MCF 10A (cell line): ENCODE measurements around the gene SPTAN1. TPM values are rescaled to one million over a fixed set of nuclear protein-coding genes. Genes with fewer than 3 reads are reported as not detected.

Source experiments
- BruUV-seq: library from RNA; stranded (reverse); fragments of 400-500 nt; replicated peaks from 2 replicates; lab custom pipeline; 2021; lab: Mats Ljungman, UMichigan
- CTCF ChIA-PET: fragments of 300-600 bp; sonication (Branson Sonifier 250); formaldehyde crosslinking; extraction: SDS; loops from one replicate; lab custom pipeline; 2021; ENCODE audit warnings: antibody characterized with exemption, inconsistent platforms; lab: Yijun Ruan, JAX
- POLR2A ChIA-PET: fragments of 300-600, 350-650 bp; sonication (Branson Sonifier 250); formaldehyde crosslinking; extraction: SDS; loops from one replicate; lab custom pipeline; 2020; ENCODE audit warnings: antibody characterized with exemption, inconsistent platforms; lab: Yijun Ruan, JAX
- DNase-seq: peaks from one replicate; pipeline ENCODE4 v3.0.0-alpha.2; 2018; ENCODE audit not compliant: unreplicated experiment
- H3K27ac Mint-ChIP-seq: one replicate; pipeline ENCODE4 v1.8.0; 2022; ENCODE audit warnings: mild to moderate bottlenecking, low read depth, mixed read lengths; ENCODE audit not compliant: unreplicated experiment
- H3K27me3 Mint-ChIP-seq: one replicate; pipeline ENCODE4 v1.8.0; 2022; ENCODE audit warnings: mixed read lengths; ENCODE audit not compliant: insufficient read depth, unreplicated experiment
- H3K36me3 Mint-ChIP-seq: one replicate; pipeline ENCODE4 v1.8.0; 2022; ENCODE audit warnings: mild to moderate bottlenecking, moderate library complexity, mixed read lengths; ENCODE audit not compliant: insufficient read depth, unreplicated experiment
- H3K4me1 Mint-ChIP-seq: one replicate; pipeline ENCODE4 v1.8.0; 2022; ENCODE audit warnings: mixed read lengths; ENCODE audit not compliant: insufficient read depth, unreplicated experiment
- H3K4me3 Mint-ChIP-seq: one replicate; pipeline ENCODE4 v1.8.0; 2022; ENCODE audit warnings: mild to moderate bottlenecking, moderate library complexity, mixed read lengths; ENCODE audit not compliant: unreplicated experiment
- H3K9me3 Mint-ChIP-seq: one replicate; pipeline ENCODE4 v1.8.0; 2022; ENCODE audit warnings: mixed read lengths; ENCODE audit not compliant: unreplicated experiment
- intact Hi-C: fragments of 100-400 bp; cut with micrococcal nuclease; formaldehyde crosslinking; loops from 2 replicates; pipeline ENCODE4 v1.14.1; 2022
- total RNA-seq: library from RNA; stranded (reverse); gene quantifications from 2 replicates; pipeline ENCODE4 v1.2.3, GENCODE V29; 2022
- TF ChIP-seq, protein P1 (sequence below): fragments of 200-600 bp; IDR thresholded peaks from one replicate; pipeline ENCODE4 v1.8.0; 2022; ENCODE audit warnings: antibody characterized with exemption, mild to moderate bottlenecking; ENCODE audit not compliant: unreplicated experiment

SPTAN1 gene
- total RNA-seq, 1 experiment from 2014 or later: 254 TPM

DNA sequence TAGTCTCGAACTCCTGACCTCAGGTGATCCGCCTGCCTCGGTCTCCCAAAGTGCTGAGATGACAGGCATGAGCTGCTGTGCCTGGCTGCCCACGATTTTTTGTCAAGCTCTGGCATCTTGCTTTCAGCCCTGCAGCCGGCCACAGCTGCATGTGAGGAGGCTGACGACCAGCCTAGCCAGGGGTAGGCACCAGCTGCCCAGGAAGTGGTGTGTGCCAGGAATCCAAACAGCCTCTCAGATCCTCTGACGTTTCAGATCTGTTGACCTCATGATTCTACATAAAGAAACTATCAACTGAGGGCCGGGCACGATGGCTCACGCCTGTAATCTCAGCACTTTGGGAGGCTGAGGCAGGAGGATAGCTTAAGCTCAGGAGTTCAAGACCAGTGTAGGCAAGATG is 85.3 kb downstream of the SPTAN1 start:
- H3K9me3 Mint-ChIP-seq: no peaks in the 10 kb centered on the region
- H3K36me3 Mint-ChIP-seq: peaks cover 59% of the 10 kb centered on the region
- CTCF ChIA-PET: interaction anchor here (0.6 to 4.8 kb wide), 5 partner anchors 11 to 473 kb away, joined by 3 to 18 read pairs (median 3); partner anchors contain the start of gene CRAT
- H3K27ac Mint-ChIP-seq: no peak overlapping the region
- intact Hi-C loops: loop anchor here (5.0 to 10.0 kb wide), 3 partner anchors 45 to 180 kb away; partner anchors contain the start of genes ENDOG and ODF2
- DNase-seq: no peak
- TF ChIP-seq, protein P1, sequence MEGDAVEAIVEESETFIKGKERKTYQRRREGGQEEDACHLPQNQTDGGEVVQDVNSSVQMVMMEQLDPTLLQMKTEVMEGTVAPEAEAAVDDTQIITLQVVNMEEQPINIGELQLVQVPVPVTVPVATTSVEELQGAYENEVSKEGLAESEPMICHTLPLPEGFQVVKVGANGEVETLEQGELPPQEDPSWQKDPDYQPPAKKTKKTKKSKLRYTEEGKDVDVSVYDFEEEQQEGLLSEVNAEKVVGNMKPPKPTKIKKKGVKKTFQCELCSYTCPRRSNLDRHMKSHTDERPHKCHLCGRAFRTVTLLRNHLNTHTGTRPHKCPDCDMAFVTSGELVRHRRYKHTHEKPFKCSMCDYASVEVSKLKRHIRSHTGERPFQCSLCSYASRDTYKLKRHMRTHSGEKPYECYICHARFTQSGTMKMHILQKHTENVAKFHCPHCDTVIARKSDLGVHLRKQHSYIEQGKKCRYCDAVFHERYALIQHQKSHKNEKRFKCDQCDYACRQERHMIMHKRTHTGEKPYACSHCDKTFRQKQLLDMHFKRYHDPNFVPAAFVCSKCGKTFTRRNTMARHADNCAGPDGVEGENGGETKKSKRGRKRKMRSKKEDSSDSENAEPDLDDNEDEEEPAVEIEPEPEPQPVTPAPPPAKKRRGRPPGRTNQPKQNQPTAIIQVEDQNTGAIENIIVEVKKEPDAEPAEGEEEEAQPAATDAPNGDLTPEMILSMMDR: no peak
- H3K27me3 Mint-ChIP-seq: no peaks in the 10 kb centered on the region
- POLR2A ChIA-PET: interaction anchor here (0.7 to 2.9 kb wide), 3 partner anchors 17 to 134 kb away, joined by 3 to 18 read pairs (median 7); partner anchors contain the start of gene ZER1
- no TSS peak for BruUV-seq
- H3K4me3 Mint-ChIP-seq: no peak overlapping the region
- peaks cover 25% of the 10 kb centered on the region for H3K4me1 Mint-ChIP-seq

DNA sequence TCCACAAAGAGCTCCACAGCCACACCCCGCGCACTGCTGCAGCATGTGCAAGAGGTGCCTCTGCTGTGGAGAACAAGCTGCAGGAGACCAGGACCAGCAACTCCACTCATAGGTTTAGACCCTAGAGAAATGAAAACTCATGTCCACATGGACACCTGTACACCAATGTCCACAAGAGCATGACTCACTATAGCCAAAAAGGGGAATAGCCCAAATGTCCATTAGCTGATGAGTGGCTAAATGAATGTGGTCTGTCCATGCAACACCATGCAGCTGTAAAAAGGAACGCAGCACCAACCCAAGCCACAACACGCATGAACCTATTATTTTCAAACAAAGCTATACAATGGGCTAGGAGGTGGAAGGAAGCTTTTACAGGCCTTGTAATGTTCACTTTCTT is 86.2 kb downstream of the SPTAN1 start:
- POLR2A ChIA-PET: interaction anchor here (0.9 to 1.8 kb wide), 3 partner anchors 8 to 46 kb away, joined by 3 to 7 read pairs (median 6); no protein-coding TSS in a partner anchor
- no peak overlapping the region for H3K27ac Mint-ChIP-seq

DNA sequence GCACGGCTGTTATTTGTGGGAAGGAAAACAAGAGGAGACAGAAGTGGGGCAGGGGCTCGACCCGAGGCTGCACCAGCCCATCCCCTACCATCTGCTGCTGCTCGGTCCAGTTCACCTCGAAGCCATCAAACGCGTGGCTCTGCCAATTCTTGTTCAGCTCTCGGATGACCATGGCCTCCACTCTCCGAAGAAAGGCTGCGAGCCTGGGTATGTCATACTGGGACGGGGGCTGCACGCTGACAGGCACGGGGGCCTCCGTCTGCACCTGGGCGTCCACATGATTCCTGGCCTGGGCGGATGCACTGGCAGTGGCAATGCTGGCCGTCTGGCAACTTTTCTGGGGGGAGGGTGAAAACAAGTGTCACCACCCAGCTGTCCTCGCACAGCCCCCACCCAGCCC is 88.2 kb downstream of the SPTAN1 start:
- Mint-ChIP-seq H3K4me1 (peaks cover 11% of the 10 kb centered on the region), H3K27me3 (no peaks in the 10 kb centered on the region), H3K27ac (no peak overlapping the region), H3K9me3 (no peaks in the 10 kb centered on the region), H3K4me3 (no peak overlapping the region), H3K36me3 (peaks cover 39% of the 10 kb centered on the region)
- intact Hi-C loops: no loop called here
- ChIA-PET POLR2A (no interaction called here), CTCF (no interaction called here)
- TF ChIP-seq, protein P1: no peak
- no TSS peak for BruUV-seq
- no peak for DNase-seq

More for the DNA sequence above, 86.2 kb downstream of the SPTAN1 start:
- Mint-ChIP-seq H3K27me3 (no peaks in the 10 kb centered on the region), H3K4me3 (no peak overlapping the region), H3K36me3 (peaks cover 49% of the 10 kb centered on the region), H3K4me1 (peaks cover 22% of the 10 kb centered on the region), H3K9me3 (no peaks in the 10 kb centered on the region)
- CTCF ChIA-PET: interaction anchor here (0.6 to 4.8 kb wide), 6 partner anchors 10 to 277 kb away, joined by 3 to 18 read pairs (median 4); no protein-coding TSS in a partner anchor
- DNase-seq: no peak
- TF ChIP-seq, protein P1: no peak
- intact Hi-C loops: loop anchor here (5.0 to 10.0 kb wide), 3 partner anchors 44 to 181 kb away; partner anchors contain the start of genes ENDOG and ODF2
- no TSS peak for BruUV-seq

DNA sequence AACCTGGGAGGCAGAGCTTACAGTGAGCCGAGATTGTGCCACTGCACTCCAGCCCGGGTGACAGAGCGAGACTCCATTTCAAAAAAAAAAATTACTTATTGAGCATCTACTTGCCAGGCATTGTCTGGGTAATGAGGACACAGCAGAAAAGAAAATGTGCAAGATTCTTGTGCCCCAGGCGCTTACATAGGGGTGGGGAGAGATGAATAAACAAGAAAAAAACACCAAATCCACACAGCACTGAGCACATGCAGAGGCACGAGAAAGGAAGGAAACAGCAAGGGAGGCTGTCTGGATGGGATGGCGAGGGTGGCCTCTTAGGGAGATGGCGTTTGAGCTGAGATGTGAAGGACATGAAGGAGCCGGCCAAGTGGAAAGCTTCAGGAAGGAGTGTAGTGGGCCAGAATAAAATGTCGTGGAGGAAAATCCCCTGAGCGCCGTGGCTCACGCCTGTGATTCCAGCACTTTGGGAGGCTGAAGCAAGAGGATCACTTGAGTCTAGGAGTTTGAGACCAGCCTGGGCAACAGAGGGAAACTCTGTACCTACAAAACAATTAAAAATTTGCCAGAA is 90.4 kb downstream of the SPTAN1 start:
- CTCF ChIA-PET: no interaction called here
- no peaks in the 10 kb centered on the region for H3K9me3 Mint-ChIP-seq
- no TSS peak for BruUV-seq
- no peak for DNase-seq
- TF ChIP-seq, protein P1: no peak
- no peak overlapping the region for H3K4me3 Mint-ChIP-seq
- POLR2A ChIA-PET: interaction anchor here (0.6 kb wide), 1 partner anchor 17 kb away, joined by 3 read pairs; no protein-coding TSS in a partner anchor
- peak overlapping the region; percentile 59 for H3K27ac Mint-ChIP-seq
- intact Hi-C loops: no loop called here
- peaks cover 31% of the 10 kb centered on the region for H3K36me3 Mint-ChIP-seq
- H3K27me3 Mint-ChIP-seq: no peaks in the 10 kb centered on the region
- peaks cover 5% of the 10 kb centered on the region for H3K4me1 Mint-ChIP-seq
